NCI-H128 (cell line): ENCODE data around the gene JMJD1C.
"Not testable (repeated sequence)": the region's sequence is repeated elsewhere in the genome, so short reads cannot be mapped to it uniquely, and the experiment has no call there.

ENCODE experiments used
- DNase-seq: peaks from one replicate; lab custom pipeline; 2025; ENCODE audit not compliant: unreplicated experiment; lab: John Stamatoyannopoulos, UW

Gene JMJD1C

DNA sequence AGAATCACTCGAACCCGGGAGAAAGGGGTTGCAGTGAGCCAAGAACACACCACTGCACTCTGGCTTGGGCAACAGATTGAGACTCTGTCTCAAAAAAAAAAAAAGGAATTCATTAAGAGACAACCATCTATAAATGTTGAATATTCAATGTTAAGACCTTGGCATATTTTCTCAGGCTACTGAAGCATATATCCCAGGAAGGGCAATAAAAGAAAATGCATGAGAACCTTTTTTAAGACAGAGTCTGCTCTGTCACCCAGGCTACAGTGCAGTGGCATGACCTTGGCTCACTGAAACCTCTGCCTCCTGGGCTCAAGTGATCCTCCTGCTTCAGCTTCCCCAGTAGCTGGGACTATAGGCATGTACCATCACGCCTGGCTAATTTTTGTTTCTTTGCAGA lies 165.0 kb downstream of the JMJD1C start:
- DNase-seq = no peak

DNA sequence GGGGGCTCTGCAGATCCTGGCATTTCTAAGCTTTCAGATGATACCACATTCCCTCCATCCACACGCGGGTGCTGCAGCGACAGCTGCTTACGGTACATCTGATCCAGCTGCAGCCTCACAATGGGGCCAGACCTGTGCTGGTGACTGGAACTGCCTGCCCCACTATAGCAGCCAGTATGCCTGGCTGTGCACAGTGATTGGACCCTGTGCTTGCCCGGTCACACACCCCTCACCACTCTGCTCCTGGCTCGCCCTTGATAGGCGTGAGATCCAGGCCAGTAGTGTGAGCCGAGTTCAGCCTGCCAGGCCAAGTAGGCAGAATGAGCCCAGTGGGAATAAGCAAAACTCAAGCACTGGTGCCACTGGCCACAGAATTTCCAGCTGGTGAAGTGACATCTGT lies 167.8 kb downstream of the JMJD1C start:
- no peak for DNase-seq

DNA sequence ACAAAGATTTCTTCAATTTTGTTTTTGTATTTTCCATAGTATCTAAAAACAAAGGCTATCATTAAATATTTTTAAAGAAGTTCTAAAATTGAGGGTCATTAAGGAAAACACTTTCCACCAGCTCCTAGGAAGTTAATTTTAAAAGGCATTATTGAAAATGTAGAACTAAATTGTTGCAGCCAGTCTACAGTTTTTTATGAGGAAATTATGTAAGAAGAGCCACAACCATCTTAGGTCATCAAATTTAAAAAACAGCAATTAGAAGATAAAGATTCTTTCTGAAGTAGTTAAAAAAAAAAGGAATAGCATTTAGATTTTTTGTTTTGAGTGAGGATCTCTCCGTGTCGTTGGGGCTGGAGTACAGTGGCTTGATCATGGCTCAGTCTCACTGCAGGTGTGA lies 171.0 kb downstream of the JMJD1C start:
- DNase-seq = no peak

GRCh38 chr10:63292847-63293246 lies 172.9 kb downstream of the JMJD1C start:
- DNase-seq = not testable (repeated sequence)

DNA sequence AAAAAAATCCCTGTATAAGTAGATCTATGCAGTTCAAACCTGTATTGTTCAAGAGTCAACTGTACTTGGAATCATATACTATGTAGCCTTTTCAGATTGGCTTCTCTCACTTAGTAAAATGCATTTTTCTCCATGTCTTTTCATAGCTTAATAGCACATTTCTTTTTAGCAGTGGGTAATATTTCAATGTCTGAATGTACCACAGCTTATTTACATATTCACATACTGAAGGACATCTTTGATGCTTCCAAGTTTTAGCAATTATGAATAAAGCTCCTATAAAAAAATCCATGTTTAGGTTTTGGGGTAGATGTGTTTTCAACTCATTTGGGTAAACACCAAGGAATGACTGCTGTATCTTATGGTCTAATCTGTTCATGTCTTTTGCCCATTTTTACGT lies 177.6 kb downstream of the JMJD1C start:
- DNase-seq = no peak

DNA sequence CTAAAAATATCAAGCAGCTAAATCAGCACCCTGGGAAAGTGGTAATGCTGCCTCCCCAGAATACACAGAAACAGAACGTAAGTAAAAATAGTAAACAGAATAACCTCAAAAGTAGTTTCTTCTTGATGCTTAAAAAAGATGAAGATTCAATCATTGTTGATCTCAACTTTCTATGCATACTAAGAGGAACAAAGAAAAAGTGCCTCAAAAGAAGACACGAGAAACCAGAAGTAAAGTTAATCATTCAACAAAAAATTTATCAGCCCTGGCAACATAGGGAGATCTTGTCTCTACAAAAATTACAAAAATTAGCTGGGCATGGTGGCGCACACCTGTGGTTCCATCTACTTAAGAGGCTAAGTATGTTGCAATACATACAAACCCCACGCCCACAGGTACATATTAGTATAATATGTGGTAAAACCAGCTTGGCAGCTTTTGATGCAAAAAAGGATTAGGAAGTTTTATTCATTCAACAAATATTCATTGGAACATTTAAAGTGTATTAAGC lies 179.0 kb downstream of the JMJD1C start:
- DNase-seq = no peak

- no peak for DNase-seq
Observed at GRCh38 chr10:63286340-63286739, 179.4 kb downstream of the JMJD1C start.

DNA sequence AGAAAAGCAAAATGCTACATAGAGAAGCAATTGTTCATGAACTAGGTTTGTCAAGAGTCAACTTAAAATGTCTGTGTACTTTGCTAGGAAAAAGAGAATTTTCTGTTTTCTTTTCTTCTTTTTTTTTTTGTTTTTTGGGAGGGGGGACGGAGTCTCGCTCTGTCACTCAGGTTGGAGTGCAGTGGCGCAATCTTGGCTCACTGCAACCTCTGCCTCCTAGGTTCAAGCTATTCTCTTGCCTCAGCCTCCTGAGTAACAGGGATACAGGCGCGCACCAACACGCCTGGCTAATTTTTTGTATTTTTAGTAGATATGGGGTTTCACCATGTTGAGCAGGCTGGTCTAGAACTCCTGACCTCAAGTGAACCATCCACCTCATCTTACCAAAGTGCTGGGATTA lies 181.9 kb downstream of the JMJD1C start:
- DNase-seq = not testable (repeated sequence)

DNA sequence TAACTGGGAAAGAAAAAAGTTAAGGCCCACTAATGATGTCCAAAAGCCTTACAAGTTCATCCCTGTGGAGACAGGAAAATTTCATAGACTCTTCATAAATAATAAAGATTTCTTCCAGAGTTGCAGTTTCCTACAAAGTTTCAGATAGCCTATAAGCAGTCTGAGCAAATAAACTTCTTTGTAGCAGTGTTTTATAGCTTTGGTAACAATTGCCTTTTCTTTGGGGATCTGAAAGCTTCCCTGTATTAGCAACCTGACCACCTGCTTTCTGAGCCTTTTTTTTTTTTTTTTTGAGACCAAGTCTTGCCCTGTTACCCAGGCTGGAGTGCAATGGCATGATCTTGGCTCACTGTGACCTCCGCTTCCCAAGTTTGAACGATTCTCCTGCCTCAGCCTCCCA lies 182.7 kb downstream of the JMJD1C start:
- no peak for DNase-seq

DNA sequence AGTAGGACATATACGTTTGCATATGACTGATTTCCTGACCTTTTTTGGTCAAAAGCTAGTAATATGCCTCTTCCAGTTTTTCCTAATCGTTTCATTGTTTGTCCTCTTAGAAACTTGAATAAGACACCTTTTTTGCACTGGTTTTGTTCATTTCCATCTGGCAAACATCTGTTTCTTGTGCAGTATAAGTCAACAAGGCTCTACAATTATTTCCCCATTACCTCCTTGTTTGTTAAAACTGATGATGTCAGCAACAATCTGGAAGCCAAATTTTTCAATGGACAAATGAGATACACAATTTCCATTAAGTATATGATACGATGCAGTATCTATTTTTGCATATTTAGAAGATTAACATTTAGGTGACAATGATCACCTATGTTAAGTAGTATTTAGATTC lies 183.8 kb downstream of the JMJD1C start:
- DNase-seq = no peak

DNA sequence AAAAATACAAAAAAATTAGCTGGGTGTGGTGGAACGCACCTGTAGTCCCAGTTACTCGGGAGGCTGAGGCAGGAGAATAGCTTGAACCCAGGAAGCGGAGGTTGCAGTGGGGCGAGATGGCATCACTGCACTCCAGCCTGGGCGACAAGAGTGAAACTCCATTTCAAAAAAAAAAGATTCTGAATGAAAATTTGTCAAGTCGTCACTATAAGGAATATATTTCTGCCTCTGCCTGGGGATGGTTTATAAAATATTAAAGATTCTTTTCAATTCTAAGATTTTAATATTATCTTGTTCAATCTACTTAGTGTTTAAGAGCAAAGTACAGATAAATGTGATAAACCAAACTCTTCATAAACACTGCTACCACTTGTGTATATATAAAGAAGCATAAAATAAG lies 185.4 kb downstream of the JMJD1C start:
- DNase-seq = no peak

DNA sequence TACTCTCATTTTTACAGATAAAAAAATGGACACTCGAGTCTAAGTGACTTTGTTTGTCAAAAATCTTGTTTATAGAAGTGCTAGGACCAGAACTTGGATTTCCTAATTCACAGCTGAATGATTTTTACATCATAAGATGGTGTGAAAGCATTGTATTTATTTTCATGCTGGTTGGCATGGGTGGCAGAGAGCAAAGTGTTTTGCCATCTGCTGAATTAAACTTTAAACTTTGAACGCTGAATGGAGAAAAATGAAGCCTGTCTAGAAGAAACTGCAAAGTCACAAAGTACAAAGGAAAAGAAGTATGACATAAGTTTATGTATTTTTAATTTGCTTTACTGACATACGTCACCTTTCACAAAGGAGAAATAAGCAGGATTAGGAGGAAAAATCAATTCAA lies 190.7 kb downstream of the JMJD1C start:
- DNase-seq = no peak

- no peak for DNase-seq
Observed at GRCh38 chr10:63273577-63273976, 192.2 kb downstream of the JMJD1C start.

GRCh38 chr10:63268798-63269503 lies 196.8 kb downstream of the JMJD1C start:
- peak; percentile 71 for DNase-seq

DNA sequence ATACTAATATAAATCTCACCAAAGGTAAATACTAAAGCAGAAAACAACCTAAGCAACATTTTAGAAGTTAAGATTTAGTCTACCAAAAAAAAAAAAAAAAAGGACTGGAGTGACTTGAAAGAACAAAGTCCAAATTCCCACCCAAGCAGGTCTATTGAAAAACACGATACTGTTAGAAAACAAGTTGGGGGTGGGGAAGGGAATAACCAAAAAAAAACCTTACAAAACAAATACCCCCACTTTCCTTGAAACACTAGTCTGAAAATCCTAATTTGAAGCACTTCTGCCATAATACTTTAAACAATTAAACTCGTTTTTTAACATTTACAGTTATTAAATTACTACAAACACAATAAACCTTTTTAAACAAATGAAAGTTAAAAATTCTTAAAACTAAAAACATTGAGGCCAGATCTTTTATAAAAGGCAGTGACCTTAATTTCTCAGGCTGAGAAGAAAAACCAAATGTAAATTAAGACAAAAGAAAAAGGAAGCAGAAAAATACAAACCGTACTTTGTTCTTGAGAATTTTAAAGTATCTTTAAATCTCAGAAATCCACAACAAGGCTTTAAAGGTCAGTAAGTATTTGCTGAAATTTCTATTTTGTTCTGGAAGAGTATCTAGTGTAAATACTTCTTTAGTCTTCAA lies 197.5 kb downstream of the JMJD1C start:
- DNase-seq = no peak

- DNase-seq = no peak
Observed at GRCh38 chr10:63267414-63268148, 198.2 kb downstream of the JMJD1C start.

- DNase-seq = no peak
Observed at GRCh38 chr10:63266391-63267316, 199.1 kb downstream of the JMJD1C start.

- DNase-seq = no peak
Observed at GRCh38 chr10:63265683-63266235, 200.0 kb downstream of the JMJD1C start.

DNA sequence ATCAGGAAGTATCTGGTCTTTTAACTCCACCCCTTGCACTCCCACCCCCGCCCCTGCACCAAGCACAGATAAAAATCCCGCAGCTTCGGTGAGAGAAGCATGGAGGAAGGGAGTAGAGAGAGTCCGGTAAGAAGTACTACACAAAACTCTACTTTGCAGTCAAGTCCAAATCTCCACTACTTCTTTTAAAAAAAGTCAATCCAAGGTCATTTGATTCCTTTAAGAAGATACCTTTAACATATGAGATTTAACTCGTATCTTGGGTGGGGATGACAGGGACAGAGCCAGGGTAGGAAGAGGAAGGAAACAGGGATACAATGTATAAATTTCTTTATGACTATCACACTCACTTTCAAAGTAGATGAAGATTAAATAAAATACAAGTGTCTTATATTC lies 200.6 kb downstream of the JMJD1C start:
- no peak for DNase-seq

DNA sequence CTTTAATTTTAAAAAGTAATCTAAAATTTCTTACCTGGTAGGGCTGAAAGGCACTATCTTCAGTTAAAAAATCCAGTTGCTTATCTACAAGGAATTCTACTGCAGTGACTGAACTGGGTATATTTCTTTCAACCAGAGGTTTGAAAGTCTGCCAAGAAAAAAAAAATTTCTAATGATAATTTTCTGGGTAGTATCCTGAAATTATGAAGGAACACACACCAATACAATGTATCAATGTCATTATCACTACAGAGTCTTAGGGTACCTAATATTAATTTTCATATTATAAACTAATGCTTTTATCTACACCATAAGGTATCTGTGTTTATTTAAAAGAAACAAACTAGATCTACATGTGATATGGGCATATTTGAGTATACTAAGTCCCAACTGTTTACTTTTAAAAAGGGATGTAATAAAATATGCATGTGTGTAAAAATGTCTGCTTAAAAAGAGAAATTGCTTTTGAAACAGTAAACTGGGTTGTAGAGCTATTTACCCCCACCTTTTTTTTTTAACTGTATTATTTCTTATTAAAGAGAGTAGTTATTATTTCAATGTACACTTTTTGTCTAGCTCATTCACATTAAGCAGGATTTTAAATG lies 201.1 kb downstream of the JMJD1C start:
- no peak for DNase-seq
